Nephron progenitor cell (in vitro differentiated cells): ENCODE results near the gene ERBB2.

Experiments used
- DNase-seq: peaks from one replicate; pipeline ENCODE4 v3.0.0; 2021
- H3K27ac Mint-ChIP-seq: 2 replicates; pipeline ENCODE4 v1.8.0; 2021; ENCODE audit warnings: mild to moderate bottlenecking, moderate library complexity, mixed read lengths
- H3K27me3 Mint-ChIP-seq: 2 replicates; pipeline ENCODE4 v1.8.0; 2021; ENCODE audit warnings: mild to moderate bottlenecking, low read depth, mixed read lengths; ENCODE audit not compliant: poor library complexity
- H3K36me3 Mint-ChIP-seq: 2 replicates; pipeline ENCODE4 v1.8.0; 2021; ENCODE audit warnings: low read depth, mixed read lengths
- H3K4me1 Mint-ChIP-seq: 2 replicates; pipeline ENCODE4 v1.8.0; 2021; ENCODE audit warnings: mixed read lengths
- H3K4me3 Mint-ChIP-seq: 2 replicates; pipeline ENCODE4 v1.8.0; 2021; ENCODE audit warnings: mild to moderate bottlenecking, moderate library complexity, mixed read lengths
- H3K9me3 Mint-ChIP-seq: 2 replicates; pipeline ENCODE4 v1.8.0; 2021; ENCODE audit warnings: mild to moderate bottlenecking, moderate library complexity, mixed read lengths
- CTCF ChIP-seq: fragments of 200-600 bp; sonication (generic); IDR thresholded peaks from 2 replicates; pipeline ENCODE4 v1.5.0; 2021; ENCODE audit warnings: antibody characterized with exemption

ERBB2 gene

GRCh38 chr17:39750131-39751015, 50.5 kb downstream of the ERBB2 start:
- H3K4me3 Mint-ChIP-seq, result no peak overlapping the region
- H3K4me1 Mint-ChIP-seq, result peaks cover 33% of the 10 kb centered on the region
- TF ChIP-seq CTCF, result no peak
- H3K27me3 Mint-ChIP-seq, result peaks cover 19% of the 10 kb centered on the region
- no peaks in the 10 kb centered on the region for H3K9me3 Mint-ChIP-seq
- DNase-seq, result no peak
- H3K27ac Mint-ChIP-seq, result no peak overlapping the region
- H3K36me3 Mint-ChIP-seq, result no peaks in the 10 kb centered on the region

- H3K27ac Mint-ChIP-seq, result no peak overlapping the region
- peaks cover 40% of the 10 kb centered on the region for H3K4me1 Mint-ChIP-seq
- no peaks in the 10 kb centered on the region for H3K9me3 Mint-ChIP-seq
- H3K36me3 Mint-ChIP-seq, result no peaks in the 10 kb centered on the region
- no peak overlapping the region for H3K4me3 Mint-ChIP-seq
- H3K27me3 Mint-ChIP-seq, result peaks cover 20% of the 10 kb centered on the region
- TF ChIP-seq CTCF, result no peak
- no peak for DNase-seq
Observed at GRCh38 chr17:39751016-39751543, 51.2 kb downstream of the ERBB2 start.

- peaks cover 44% of the 10 kb centered on the region for H3K4me1 Mint-ChIP-seq
- H3K9me3 Mint-ChIP-seq, result no peaks in the 10 kb centered on the region
- H3K4me3 Mint-ChIP-seq, result peak overlapping the region; percentile 63
- no peaks in the 10 kb centered on the region for H3K36me3 Mint-ChIP-seq
- no peak overlapping the region for H3K27ac Mint-ChIP-seq
- DNase-seq, result no peak
- no peak for TF ChIP-seq CTCF
- peaks cover 21% of the 10 kb centered on the region for H3K27me3 Mint-ChIP-seq
Observed at GRCh38 chr17:39751637-39752036, 51.8 kb downstream of the ERBB2 start.

- DNase-seq, result peak; percentile 27
- Mint-ChIP-seq H3K36me3 (no peaks in the 10 kb centered on the region), H3K4me1 (peaks cover 39% of the 10 kb centered on the region), H3K9me3 (no peaks in the 10 kb centered on the region), H3K27me3 (peaks cover 26% of the 10 kb centered on the region), H3K27ac (peak overlapping the region; percentile 29), H3K4me3 (peak overlapping the region; percentile 63)
- no peak for TF ChIP-seq CTCF
Observed at GRCh38 chr17:39752241-39752881, 52.5 kb downstream of the ERBB2 start.

- no peak overlapping the region for H3K27ac Mint-ChIP-seq
Observed at GRCh38 chr17:39753514-39754160, 53.8 kb downstream of the ERBB2 start.

More at GRCh38 chr17:39753514-39754160, 53.8 kb downstream of the ERBB2 start:
- peak; percentile 64 for DNase-seq
- Mint-ChIP-seq H3K9me3 (no peaks in the 10 kb centered on the region), H3K36me3 (no peaks in the 10 kb centered on the region), H3K27me3 (peaks cover 34% of the 10 kb centered on the region), H3K4me1 (peaks cover 39% of the 10 kb centered on the region), H3K4me3 (peak overlapping the region; percentile 68)
- TF ChIP-seq CTCF, result no peak
